Stimulated activated CD8-positive, alpha-beta memory T cell treated with anti-CD3 and anti-CD28 coated beads, Interleukin-15, amount 100 ng/mL, for 24 hours (primary cell): ENCODE results near the gene SCN8A.
A peak's percentile ranks its signal among the peaks of the same experiment; 100 is the strongest.

Experiments used
- DNase-seq: peaks from one replicate; pipeline ENCODE4 v3.0.0-alpha.2; 2020; ENCODE audit warnings: low read depth

Gene SCN8A

DNA sequence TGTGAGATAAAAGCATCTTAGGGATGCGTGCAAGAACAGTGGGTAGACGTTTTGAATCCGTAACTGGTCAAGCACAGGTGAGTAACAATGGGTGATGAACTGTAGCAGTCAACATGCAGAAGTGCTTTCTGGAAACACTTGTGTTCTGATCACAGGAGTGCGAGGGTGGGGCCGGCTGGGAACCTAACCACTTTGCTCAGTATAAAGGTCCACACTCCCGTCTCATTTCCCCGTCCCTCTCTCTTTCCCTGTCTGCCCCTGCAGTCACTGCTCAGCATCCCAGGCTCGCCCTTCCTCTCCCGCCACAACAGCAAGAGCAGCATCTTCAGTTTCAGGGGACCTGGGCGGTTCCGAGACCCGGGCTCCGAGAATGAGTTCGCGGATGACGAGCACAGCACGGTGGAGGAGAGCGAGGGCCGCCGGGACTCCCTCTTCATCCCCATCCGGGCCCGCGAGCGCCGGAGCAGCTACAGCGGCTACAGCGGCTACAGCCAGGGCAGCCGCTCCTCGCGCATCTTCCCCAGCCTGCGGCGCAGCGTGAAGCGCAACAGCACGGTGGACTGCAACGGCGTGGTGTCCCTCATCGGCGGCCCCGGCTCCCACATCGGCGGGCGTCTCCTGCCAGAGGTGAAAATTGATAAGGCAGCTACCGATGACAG is 130.4 kb downstream of the SCN8A start:
- peak; percentile 15 for DNase-seq

DNA sequence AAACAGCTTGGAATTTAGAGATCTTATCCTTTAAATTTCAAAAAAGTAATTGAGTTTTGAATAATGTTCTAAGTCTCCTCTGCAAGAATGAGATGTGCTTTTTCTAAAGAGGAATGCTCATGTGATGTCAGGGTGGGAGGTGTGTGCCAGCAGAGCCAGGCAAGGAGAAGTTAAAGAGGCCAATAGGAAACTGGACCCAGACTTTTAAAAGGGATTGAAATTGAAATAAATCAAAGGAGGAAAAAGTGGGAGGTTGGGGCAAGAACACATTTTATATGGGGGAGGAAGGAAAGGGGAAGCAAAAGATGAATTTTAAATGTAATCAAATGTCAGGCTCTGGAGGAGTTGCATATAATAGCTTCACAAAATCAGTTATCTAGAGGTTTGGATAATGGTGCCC is 131.4 kb downstream of the SCN8A start:
- no peak for DNase-seq

- DNase-seq: no peak
Observed at GRCh38 chr12:51726161-51726560, 135.1 kb downstream of the SCN8A start.

DNA sequence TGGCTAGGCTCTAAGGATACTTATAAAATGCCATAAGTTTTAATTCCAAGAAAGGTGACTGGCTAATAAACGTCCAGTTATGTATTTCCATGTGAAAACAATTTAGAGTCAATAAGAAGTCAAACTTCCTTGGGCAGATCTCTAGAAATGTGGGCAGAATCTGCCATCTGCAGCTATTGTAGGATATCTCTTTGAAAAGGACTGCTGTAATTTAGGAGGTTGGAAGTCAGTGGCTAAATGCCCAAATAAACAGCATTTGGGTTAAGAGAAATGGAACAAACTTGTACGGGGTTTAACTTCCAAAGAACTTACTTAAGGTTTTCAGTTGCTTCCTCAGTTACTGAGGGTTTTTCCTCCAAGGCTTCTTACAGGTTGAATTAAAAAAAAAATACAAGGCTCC is 135.9 kb downstream of the SCN8A start:
- DNase-seq: no peak

GRCh38 chr12:51729331-51729730 is 138.3 kb downstream of the SCN8A start:
- no peak for DNase-seq

DNA sequence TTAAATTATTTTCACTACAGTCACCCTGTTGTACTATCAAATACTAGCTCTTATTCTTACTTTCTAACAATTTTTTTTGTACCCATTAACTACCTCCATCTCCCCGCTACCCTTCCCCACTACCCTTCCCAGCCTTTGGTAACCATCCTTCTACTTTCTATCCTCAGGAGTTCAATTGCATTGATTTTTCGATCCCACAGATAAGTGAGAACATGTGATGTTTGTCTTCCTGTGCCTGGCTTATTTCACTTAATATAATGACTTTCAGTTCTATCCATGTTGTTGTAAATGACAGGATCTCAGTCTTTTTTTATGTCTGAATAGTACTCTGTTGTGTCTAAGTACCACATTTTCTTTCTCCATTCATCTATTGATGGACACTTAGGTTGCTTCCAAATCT is 139.7 kb downstream of the SCN8A start:
- no peak for DNase-seq

DNA sequence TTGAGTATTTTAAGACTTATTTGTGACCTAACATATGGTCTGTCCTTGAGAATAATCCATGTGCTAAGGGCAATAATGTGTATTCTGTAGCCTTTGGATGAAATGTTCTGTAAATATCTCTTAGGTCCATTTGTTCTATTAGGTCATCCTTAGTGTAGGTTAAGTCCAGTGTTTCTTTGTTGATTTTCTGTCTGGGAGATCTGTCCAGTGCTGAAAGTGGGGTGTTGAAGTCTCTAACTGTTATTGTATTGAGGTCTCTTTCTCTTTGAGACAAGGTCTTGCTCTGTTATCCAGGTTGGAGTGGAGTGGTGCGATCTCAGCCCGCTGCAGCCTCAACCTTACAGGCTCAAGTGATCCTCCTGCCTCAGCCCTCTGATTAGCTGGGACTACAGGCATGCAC is 149.5 kb downstream of the SCN8A start:
- no peak for DNase-seq

- no peak for DNase-seq
Observed at GRCh38 chr12:51744235-51744634, 153.2 kb downstream of the SCN8A start.

GRCh38 chr12:51744957-51745356 is 153.9 kb downstream of the SCN8A start:
- DNase-seq: no peak

DNA sequence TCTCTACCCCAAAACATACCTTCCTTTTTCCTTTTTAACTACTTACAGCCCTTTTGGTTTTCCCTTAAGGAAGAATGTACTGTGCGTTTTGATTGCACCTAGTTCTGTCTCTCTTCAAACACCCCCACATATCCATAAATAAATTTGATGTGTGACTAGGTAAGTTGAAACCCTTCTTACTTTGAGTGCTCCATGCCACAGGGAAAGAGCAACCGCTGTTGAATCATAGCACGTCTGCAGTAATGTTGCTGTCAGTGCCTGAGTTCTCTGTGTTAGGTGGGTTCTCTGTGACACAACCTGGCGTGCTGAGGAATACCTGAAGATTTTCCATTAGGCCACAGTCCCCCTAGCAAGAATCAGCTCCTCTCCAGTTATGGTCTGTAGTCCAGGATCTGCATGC is 155.4 kb downstream of the SCN8A start:
- DNase-seq: no peak

GRCh38 chr12:51748235-51748634 is 157.2 kb downstream of the SCN8A start:
- no peak for DNase-seq

- no peak for DNase-seq
Observed at GRCh38 chr12:51749206-51749985, 158.4 kb downstream of the SCN8A start.

DNA sequence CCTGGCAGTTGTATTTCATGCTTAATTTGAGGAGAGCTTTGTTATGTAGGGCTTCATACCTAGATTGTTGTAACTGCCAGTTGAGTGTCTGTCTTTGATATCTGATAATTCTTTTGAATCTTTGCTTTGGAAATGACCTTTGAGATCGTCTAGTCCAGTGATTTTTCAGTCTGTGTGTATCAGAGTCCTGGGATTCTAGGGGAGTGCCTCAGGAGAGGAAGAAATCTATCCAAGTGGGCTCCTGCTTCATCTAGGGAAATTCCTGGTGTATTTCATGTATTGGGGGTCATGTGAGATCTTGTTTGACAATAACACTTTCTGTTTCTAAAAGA is 158.9 kb downstream of the SCN8A start:
- no peak for DNase-seq

DNA sequence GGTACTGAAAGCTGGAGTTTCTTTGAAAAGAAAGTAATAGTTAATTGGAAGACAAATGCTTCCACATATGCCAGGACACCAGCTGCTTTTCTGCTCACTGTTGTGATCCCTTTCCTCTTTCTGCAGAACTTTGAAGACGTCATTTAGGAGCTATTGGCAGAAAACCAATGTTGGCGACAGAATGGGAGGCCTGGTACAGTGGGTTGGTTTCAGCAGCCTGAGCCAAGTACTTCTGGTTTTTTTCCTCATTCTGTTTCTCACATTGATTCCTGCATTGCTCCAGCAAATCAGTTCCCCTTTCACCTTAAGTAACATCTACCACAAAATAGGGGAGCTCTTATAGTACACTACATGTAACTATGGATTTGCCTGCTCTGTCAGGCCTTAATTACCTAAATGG is 160.6 kb downstream of the SCN8A start:
- DNase-seq: no peak

GRCh38 chr12:51752234-51752889 is 161.3 kb downstream of the SCN8A start:
- DNase-seq: no peak

DNA sequence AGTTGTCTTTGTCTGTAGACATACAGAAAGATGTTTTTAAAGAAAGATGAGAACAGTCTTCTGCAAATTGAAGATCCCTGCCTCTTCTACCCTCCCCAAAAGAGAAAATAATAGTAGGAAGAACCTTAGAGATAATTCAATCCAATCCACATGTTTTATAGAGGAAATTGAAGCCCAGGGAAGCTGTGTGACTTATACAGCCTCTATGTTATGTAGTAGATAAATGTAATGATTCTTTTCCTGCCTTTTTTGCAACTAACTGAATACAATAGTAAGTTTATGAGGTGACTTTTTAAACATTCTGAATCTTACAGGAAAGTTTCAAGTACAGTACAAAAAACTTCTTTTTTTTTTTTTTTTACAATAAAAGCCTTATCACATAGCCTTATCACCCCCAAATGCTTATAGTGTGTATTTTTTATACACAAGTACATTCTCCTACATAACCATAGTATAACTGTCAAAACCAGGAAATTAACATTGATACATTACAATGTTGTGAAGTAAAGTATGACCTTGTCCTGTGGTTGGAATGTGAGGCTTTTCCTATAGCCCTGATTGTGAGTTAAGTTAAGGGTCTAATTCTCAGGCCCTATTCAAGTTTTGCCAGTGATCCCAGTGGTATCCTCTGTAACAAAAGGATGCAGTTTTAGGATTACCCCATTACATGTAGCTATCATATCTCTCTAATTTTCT is 163.1 kb downstream of the SCN8A start:
- DNase-seq: no peak

DNA sequence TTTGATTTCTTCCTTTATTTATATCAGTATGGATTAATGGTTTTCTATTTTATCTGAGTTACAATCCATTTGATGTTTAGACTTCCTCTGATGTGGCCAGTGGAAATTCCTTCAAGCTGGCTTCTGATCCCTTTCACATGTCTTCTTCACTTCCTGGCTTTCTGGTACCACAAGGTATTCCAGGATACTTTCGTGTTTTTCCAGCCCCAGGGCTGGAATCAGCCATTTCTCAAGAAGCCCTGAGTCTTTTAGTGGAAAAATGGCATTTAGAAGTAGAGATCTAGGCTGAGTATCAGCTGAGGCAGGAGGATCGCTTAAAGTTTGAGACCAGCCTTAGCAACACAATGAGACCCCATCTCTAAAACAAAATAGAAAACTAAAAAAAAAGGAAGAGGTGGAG is 164.2 kb downstream of the SCN8A start:
- no peak for DNase-seq

GRCh38 chr12:51759175-51759574 is 168.1 kb downstream of the SCN8A start:
- no peak for DNase-seq

- DNase-seq: no peak
Observed at GRCh38 chr12:51759695-51760094, 168.7 kb downstream of the SCN8A start.

GRCh38 chr12:51760231-51760630 is 169.2 kb downstream of the SCN8A start:
- no peak for DNase-seq

GRCh38 chr12:51763743-51764142 is 172.7 kb downstream of the SCN8A start:
- no peak for DNase-seq

DNA sequence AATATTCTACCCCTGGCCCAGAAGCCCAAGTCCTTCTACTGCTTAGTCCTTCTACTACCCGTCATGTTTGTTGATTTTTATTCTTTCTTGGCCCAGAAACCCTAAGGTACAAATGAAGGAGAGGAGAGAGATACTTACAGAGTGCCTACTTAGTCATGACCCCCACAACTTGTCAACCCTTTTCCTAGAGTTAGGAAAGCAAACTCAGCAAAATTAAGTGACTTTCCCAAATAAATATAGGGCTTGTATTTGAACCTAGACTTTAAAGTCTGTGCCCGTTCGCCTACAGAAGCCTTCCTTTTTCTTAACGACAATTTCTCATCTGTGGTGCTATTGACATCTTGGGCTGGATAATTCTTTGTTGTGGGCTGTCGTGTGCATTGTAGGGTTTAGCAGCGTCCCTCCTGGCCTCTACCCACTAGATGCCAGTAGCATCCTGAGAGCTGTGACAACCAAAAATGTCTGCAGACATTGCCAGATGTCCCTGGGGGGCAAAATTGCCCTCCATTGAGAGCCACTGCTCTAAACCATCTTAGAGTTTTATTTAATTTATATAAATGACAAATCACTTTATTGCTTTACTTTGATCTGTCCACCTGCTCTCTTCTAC is 175.1 kb downstream of the SCN8A start:
- no peak for DNase-seq
